GM19324 (cell line): Measurements from ENCODE around the gene FILIP1L.

ENCODE experiments used
- ATAC-seq: cut with Tn5 transposase; IDR thresholded peaks from one replicate; pipeline ENCODE4 v1.9.1; 2021; ENCODE audit warnings: mild to moderate bottlenecking, moderate library complexity; ENCODE audit not compliant: unreplicated experiment, low FRiP score

The FILIP1L gene

DNA sequence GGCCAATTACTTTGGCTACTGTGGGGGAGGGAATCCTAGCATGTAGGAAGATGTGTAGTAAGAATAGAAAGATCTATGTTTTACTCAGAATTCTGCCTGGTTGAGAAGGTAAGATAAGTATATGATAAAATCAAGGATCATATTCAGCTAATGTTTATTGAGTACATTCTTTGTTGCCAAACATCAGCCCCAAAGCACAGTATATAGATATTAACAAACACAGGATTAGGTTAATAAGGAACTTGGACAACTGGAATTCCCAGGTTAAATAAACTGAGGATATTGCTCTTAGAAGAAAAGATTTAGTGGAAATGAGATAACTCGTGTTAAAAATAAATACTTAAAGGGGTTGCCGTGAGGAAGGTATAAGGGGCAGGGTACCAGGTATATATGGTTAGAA lies 129.6 kb downstream of the FILIP1L start:
- no peak for ATAC-seq

- no peak for ATAC-seq
These were observed 130.2 kb downstream of the FILIP1L start for GRCh38 chr3:99984139-99984538.

DNA sequence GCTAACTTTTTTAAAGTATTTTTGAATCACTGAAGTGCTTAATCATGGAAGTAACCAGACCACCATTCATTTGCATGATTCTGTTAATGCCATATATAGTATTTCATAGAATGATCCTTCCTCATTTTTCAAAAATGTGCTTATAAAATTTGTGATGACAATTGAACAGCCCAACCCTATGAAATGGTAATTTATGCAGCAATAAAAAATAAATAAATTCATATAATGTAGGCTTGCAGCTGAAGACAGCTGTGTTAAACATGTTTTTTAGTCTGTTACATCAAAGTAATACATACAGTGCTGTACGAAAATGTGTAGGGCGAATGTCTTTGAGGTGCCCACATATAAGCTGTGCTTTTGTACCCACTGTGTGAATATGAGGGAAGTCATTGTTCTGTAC lies 131.7 kb downstream of the FILIP1L start:
- no peak for ATAC-seq

DNA sequence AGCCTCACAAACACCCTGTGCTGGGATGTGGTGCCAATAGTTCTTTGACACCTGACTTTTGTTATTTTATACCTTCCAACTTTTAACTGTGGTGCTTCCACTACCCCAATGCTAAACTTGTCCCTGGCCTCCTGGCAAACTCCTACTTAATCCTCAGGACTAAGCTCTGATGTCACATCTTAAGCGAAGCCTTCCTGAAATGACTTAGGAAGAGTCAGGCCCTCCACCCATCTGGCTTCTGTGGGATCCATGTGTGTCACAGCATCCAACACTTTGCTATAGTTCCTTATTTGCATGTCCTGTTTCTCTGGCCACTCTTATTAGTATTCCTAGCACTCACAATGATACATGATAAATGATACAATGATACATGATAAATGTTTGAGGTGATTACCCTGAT lies 133.2 kb downstream of the FILIP1L start:
- no peak for ATAC-seq

DNA sequence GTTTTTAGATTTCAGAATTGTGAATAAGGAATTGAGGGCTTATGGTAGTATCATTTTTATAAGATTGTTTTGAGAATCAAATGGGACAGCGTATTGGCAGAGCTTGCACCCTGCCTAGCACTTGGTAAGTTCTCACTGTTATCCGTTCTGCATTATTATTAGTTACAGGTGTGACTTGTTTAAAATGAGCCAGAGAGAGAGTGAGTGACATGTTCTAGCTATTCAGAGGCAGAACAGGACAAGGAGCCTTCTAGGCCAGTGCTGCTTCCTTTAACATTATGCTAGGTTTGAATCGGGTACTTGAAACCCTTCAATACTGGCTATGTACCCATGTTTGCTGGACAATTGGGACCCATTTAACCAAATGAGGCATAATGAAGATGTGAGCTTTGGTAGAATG lies 133.7 kb downstream of the FILIP1L start:
- no peak for ATAC-seq

DNA sequence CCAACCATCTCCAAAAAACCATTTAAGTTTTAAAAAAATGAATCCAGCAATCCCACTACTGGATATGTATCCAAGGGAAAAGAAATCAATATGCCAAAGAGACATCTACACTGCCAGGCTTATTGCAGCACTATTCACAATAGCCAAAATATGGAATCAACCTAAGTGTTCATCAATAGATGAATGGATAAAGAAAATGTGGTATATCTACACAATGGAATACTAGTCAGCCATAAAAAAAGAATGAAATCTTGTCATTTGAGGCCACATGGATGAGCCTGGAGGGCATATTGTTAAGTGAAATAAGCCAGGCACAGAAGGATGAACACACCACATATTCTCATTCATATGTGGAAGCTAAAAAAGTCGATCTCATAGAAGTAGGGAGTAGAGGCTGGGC lies 136.1 kb downstream of the FILIP1L start:
- ATAC-seq, result no peak

- no peak for ATAC-seq
These were observed 137.7 kb downstream of the FILIP1L start for GRCh38 chr3:99976584-99976983.

DNA sequence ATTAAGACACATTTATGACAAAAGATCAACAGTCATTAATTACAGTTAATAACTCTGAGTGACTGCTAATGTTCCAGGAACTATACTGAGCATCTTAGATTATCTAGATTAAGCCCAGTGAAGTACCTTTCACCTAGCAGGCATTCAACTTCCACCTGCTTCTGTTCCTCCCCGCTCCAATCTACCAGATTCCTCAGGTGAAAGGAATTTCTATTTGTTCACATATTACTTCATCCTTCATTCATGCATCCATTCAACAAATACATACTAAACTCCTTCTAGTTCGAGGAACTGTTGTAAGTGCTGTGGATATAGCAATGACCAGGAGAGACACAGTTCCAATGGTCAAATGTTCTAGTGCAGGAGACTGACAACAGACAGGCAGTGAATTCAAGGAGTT lies 139.3 kb downstream of the FILIP1L start:
- ATAC-seq, result no peak

- ATAC-seq, result no peak
These were observed 141.8 kb downstream of the FILIP1L start for GRCh38 chr3:99972380-99973104.

- ATAC-seq, result no peak
These were observed 142.5 kb downstream of the FILIP1L start for GRCh38 chr3:99971761-99972160.

- ATAC-seq, result no peak
These were observed 144.1 kb downstream of the FILIP1L start for GRCh38 chr3:99970198-99970597.

GRCh38 chr3:99969136-99969535 lies 145.2 kb downstream of the FILIP1L start:
- no peak for ATAC-seq

GRCh38 chr3:99967796-99968195 lies 146.5 kb downstream of the FILIP1L start:
- ATAC-seq, result no peak

DNA sequence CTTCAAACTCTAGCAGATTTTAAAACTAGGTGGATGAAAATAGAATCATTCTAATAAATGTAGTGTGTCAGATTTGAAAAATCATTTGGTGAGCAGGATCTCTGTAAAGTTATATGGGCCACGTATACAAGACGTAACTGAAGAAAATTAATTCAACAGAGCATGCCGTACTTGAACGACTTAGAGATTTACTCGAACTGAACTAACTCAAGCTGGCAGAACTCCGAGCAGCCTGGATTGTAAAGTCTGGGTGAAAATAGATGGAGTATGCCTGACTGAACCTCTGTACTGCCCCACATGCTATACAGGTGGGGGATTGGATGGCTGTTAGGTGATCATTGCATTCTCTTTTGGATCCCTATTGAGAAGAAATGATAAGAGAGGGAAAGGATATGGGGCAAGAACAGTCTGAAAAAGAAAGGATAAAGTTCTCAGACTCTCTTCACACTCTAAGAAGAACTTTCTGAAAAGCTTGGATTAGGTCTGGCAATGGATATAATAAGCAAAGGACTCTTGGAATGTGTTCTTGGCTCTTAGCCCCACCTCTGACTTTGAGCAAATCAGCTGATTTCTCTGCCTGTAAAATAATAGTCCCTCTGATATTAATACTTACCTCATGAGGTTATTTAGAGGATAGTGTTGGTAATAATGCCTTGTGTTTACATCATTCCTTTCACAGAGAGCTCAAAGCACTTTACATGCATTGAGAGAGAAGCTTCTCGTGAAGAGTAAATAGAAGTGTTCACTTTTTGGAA lies 147.5 kb downstream of the FILIP1L start:
- ATAC-seq, result no peak

DNA sequence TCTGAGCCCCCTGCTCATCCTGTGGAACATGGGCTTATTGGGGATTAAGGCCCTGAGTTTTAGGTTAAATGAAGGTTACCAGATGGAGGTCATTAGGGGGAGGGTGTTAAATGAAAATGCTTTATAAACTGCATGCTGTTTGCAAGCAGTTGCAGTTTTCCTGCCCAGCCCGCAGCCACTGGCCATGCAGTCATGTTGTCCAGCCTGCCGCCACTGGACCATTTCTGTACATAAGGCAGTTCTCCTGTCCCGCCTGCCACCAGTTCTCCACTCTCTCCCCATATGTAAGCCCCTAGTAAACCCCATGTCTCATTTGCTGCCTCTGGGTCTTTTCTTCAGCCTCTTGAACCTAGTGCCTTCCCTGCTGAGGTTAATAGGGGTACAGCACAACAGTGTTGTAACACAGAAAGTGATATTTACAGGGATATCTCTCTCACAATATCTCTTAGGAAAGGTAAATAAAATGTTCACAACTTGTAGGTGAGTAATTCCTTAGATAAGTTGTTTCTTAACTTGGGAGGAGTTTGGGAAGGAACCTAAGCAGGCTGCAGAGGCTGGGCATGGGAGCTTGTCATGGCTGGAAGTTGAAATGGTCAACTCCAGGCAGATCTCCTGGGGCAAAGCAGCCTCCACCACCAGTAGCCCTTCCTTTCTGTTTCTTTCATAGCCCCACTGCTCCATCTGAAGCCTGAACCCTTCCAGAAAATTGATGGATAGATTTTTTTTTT lies 148.5 kb downstream of the FILIP1L start:
- ATAC-seq, result no peak

DNA sequence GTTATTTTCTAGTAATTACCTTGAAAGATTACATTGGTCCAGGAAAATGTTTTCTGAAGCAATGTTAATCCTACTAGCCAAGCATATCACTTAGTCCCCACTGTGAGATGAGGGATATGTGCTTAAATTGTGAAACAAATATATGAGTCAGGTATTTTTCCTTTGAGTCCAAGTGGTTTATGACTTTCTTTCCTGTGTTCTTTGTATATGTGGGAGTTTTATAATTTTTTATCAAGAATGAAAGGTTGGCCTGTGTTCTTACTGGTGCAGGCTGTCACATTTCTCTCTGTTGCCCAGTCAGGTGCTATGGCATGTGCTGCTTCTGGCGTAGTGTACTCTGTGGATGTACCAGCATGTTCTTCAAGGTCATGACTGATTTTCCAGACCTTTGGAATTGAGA lies 149.2 kb downstream of the FILIP1L start:
- no peak for ATAC-seq

- ATAC-seq, result no peak
These were observed 151.6 kb downstream of the FILIP1L start for GRCh38 chr3:99962703-99963102.

DNA sequence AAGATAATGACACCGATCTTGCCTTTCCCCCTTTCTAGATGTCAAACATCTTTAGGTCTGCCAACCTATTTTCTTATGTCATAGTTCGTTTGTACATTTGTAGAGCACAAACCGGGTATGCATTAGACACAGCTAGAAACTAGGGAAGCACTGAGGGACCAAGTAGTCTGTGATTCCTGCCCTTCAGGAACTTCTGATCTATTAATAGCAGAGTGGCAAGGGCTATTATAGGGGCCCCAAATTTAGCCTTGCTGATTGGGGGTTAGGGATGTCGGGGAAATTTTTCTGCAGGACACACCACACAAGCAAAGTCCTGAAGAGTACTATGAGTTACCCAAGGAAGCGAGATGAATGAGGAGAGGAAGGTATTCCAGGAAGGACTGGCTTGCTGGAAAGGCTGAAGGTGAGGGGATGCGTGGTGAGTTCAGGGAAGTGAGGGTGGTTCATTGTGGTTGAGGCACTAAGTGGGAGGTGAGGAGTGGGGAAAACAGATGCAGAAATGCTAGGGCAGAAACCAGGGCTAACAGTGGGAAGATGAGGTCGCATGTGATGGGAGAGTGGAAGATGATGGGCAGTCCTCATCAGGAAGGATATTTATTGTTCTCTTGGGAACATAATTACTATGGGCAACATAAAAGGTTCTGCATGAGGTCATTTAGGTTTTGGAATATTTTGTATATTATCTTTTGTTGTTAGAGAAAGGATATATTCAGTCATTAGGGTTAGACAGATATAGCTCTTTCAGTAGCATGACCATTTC lies 152.4 kb downstream of the FILIP1L start:
- no peak for ATAC-seq

DNA sequence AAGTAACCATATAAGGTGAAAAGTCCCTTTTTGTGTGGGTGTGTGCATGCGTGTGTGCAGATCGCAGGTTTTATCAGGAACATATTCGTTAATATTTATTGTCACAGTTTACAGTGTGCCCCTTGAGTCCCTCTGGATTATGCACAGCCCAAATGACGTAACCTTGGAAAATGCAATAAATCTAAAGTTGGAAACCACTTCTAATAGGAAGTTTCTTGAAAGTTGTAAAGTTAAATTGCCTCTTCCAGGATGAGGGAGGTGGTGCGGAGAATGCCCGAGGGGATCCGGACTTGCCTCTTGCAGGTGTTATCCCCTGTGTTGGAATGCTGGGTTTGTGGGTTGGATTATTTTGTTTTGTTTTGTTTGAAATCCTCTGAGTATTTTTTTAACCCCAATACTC lies 153.4 kb downstream of the FILIP1L start:
- ATAC-seq, result no peak

DNA sequence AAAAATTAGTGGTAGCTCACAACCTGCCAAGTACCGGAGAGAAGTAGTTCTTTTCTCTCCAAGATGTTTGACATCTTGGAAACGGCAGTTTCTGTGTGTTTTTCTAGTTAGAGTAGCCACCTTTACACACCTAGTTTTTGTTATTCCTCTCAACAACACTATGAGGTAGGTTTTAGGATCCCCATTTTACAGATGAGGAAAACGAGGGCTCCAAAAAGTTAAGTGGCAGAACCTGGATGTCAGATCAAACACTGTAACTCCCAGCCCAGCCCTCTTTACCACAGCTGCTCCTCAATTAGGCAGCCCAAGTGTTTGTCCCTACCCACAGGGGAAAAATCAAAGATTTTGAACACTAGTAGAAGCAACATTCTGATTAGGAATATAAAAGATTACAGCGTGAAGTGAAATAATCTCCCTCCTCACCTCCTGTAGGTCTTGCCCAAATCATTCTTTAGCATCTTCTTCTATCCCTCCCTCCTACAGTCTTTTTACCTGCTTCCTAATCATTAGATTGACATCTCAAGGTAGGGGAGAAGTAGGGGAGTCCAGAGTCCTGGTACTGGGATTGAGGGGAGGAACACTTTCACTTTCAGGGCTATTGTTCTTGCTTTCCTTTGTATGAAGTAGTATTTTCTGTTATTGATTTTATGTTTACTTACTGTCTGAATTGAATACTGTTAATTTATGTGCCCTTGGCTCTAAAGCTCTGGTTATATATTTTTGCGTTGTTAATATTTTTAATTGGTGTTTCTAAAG lies 154.0 kb downstream of the FILIP1L start:
- ATAC-seq, result no peak
